Measurements from ENCODE around the gene CHST9.

CHST9 gene

GRCh38 chr18:27110319-27110718, 74.8 kb downstream of the CHST9 start:
- H2AK5ac ChIP-seq (ENCODE audit: low read length, severe bottlenecking) = no peak overlapping the region
- H2BK5ac ChIP-seq (ENCODE audit: low read depth, low read length, poor library complexity, severe bottlenecking) = no peak overlapping the region
- no peak overlapping the region for H2BK120ac ChIP-seq (ENCODE audit: low read depth, low read length)
- H3K9me3 ChIP-seq (ENCODE audit: control insufficient read depth, low read length) = peaks cover 2% of the 10 kb centered on the region
- H3K27me3 ChIP-seq (ENCODE audit: control insufficient read depth in 1 of 2, insufficient read depth in 1 of 2, low read length in 2 of 2) = no peaks in the 10 kb centered on the region
- no peak overlapping the region for H3K18ac ChIP-seq (ENCODE audit: low read depth in 1 of 2, low read length in 2 of 2)
- no peak overlapping the region for H4K8ac ChIP-seq (ENCODE audit: low read length)
- no peaks in the 10 kb centered on the region for H3K36me3 ChIP-seq (ENCODE audit: control insufficient read depth in 1 of 2, insufficient read depth in 2 of 2, low read depth in 1 of 2, low read length in 2 of 2)
- H2AFZ ChIP-seq (ENCODE audit: low read depth, low read length) = no peak overlapping the region
- no peak overlapping the region for H3K9ac ChIP-seq (ENCODE audit: low read length)
- no peaks in the 10 kb centered on the region for H3K79me1 ChIP-seq (replicated peaks; ENCODE audit: low read length, poor library complexity, severe bottlenecking)
- H3K4me1 ChIP-seq (ENCODE audit: control insufficient read depth, insufficient read depth, low read depth, low read length) = no peaks in the 10 kb centered on the region
- no peak overlapping the region for H2BK15ac ChIP-seq (ENCODE audit: low read depth, poor library complexity, severe bottlenecking)
- no CpG with 5 or more reads among the region's 1 CpG for WGBS
- H3K14ac ChIP-seq (ENCODE audit: low read length in 2 of 2) = no peak overlapping the region
- H2BK12ac ChIP-seq (ENCODE audit: low read length in 2 of 2) = no peak overlapping the region
- H3K27ac ChIP-seq (ENCODE audit: low read length, poor library complexity, severe bottlenecking) = no peak overlapping the region
- no peak overlapping the region for H4K91ac ChIP-seq (ENCODE audit: low read length)
- no peak overlapping the region for H3K4me3 ChIP-seq (ENCODE audit: insufficient read depth in 1 of 2, low read depth in 1 of 2, low read length in 2 of 2)
- no peak overlapping the region for H3K4ac ChIP-seq (ENCODE audit: low read depth in 1 of 2, low read length in 2 of 2)
- H3K4me2 ChIP-seq (ENCODE audit: low read length, poor library complexity, severe bottlenecking) = no peak overlapping the region
- H3K23ac ChIP-seq (ENCODE audit: low read length in 2 of 2) = no peak overlapping the region
- DNase-seq = no peak

- Histone ChIP-seq H2AK5ac (ENCODE audit: low read length, severe bottlenecking) (no peak overlapping the region), H3K27ac (ENCODE audit: low read length, poor library complexity, severe bottlenecking) (no peak overlapping the region), H4K91ac (ENCODE audit: low read length) (no peak overlapping the region), H3K23ac (ENCODE audit: low read length in 2 of 2) (no peak overlapping the region), H3K9me3 (ENCODE audit: control insufficient read depth, low read length) (peaks cover 2% of the 10 kb centered on the region), H3K36me3 (ENCODE audit: control insufficient read depth in 1 of 2, insufficient read depth in 2 of 2, low read depth in 1 of 2, low read length in 2 of 2) (no peaks in the 10 kb centered on the region), H2AFZ (ENCODE audit: low read depth, low read length) (no peak overlapping the region), H2BK12ac (ENCODE audit: low read length in 2 of 2) (no peak overlapping the region), H3K4me1 (ENCODE audit: control insufficient read depth, insufficient read depth, low read depth, low read length) (no peaks in the 10 kb centered on the region), H2BK5ac (ENCODE audit: low read depth, low read length, poor library complexity, severe bottlenecking) (no peak overlapping the region), H3K4me2 (ENCODE audit: low read length, poor library complexity, severe bottlenecking) (no peak overlapping the region), H3K18ac (ENCODE audit: low read depth in 1 of 2, low read length in 2 of 2) (no peak overlapping the region), H3K27me3 (ENCODE audit: control insufficient read depth in 1 of 2, insufficient read depth in 1 of 2, low read length in 2 of 2) (no peaks in the 10 kb centered on the region), H3K79me1 (replicated peaks; ENCODE audit: low read length, poor library complexity, severe bottlenecking) (no peaks in the 10 kb centered on the region), H3K4me3 (ENCODE audit: insufficient read depth in 1 of 2, low read depth in 1 of 2, low read length in 2 of 2) (no peak overlapping the region), H3K14ac (ENCODE audit: low read length in 2 of 2) (no peak overlapping the region), H2BK15ac (ENCODE audit: low read depth, poor library complexity, severe bottlenecking) (no peak overlapping the region), H3K9ac (ENCODE audit: low read length) (no peak overlapping the region), H3K4ac (ENCODE audit: low read depth in 1 of 2, low read length in 2 of 2) (no peak overlapping the region), H4K8ac (ENCODE audit: low read length) (no peak overlapping the region), H2BK120ac (ENCODE audit: low read depth, low read length) (no peak overlapping the region)
- WGBS = 77% methylated on average over 10 of the region's 10 CpGs
- no peak for DNase-seq
Observed at GRCh38 chr18:27109451-27109850, 75.7 kb downstream of the CHST9 start.

DNA sequence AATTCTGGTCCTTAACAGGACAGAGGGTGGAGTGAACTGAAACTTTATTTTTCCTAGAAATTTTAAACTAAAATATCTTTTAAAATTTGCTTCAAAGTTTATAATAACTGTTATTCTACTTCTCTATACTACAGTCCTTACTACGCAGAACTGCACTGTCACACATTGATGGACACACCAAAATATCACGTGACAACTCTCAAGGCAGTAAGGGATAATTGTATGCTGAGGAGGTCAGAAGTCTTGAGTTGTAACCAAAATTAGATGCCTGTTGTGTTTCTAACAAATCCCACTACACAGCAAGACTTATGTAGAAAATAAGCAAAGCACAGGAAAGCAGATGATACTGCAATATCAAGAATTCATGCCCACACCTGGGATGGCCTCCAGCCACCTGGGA, 76.3 kb downstream of the CHST9 start:
- Histone ChIP-seq H2AFZ (ENCODE audit: low read depth, low read length) (no peak overlapping the region), H3K36me3 (ENCODE audit: control insufficient read depth in 1 of 2, insufficient read depth in 2 of 2, low read depth in 1 of 2, low read length in 2 of 2) (no peaks in the 10 kb centered on the region), H3K27me3 (ENCODE audit: control insufficient read depth in 1 of 2, insufficient read depth in 1 of 2, low read length in 2 of 2) (no peaks in the 10 kb centered on the region), H3K9me3 (ENCODE audit: control insufficient read depth, low read length) (peaks cover 2% of the 10 kb centered on the region), H2AK5ac (ENCODE audit: low read length, severe bottlenecking) (no peak overlapping the region), H2BK15ac (ENCODE audit: low read depth, poor library complexity, severe bottlenecking) (no peak overlapping the region), H4K91ac (ENCODE audit: low read length) (no peak overlapping the region), H3K4me2 (ENCODE audit: low read length, poor library complexity, severe bottlenecking) (no peak overlapping the region), H3K4me3 (ENCODE audit: insufficient read depth in 1 of 2, low read depth in 1 of 2, low read length in 2 of 2) (no peak overlapping the region), H4K8ac (ENCODE audit: low read length) (no peak overlapping the region), H3K4ac (ENCODE audit: low read depth in 1 of 2, low read length in 2 of 2) (no peak overlapping the region), H3K79me1 (replicated peaks; ENCODE audit: low read length, poor library complexity, severe bottlenecking) (no peaks in the 10 kb centered on the region), H3K9ac (ENCODE audit: low read length) (no peak overlapping the region), H3K14ac (ENCODE audit: low read length in 2 of 2) (no peak overlapping the region), H3K18ac (ENCODE audit: low read depth in 1 of 2, low read length in 2 of 2) (no peak overlapping the region), H2BK12ac (ENCODE audit: low read length in 2 of 2) (no peak overlapping the region), H3K23ac (ENCODE audit: low read length in 2 of 2) (no peak overlapping the region), H2BK120ac (ENCODE audit: low read depth, low read length) (no peak overlapping the region), H3K27ac (ENCODE audit: low read length, poor library complexity, severe bottlenecking) (no peak overlapping the region), H2BK5ac (ENCODE audit: low read depth, low read length, poor library complexity, severe bottlenecking) (no peak overlapping the region), H3K4me1 (ENCODE audit: control insufficient read depth, insufficient read depth, low read depth, low read length) (no peaks in the 10 kb centered on the region)
- no peak for DNase-seq
- WGBS = no CpG with 5 or more reads among the region's 2 CpGs

DNA sequence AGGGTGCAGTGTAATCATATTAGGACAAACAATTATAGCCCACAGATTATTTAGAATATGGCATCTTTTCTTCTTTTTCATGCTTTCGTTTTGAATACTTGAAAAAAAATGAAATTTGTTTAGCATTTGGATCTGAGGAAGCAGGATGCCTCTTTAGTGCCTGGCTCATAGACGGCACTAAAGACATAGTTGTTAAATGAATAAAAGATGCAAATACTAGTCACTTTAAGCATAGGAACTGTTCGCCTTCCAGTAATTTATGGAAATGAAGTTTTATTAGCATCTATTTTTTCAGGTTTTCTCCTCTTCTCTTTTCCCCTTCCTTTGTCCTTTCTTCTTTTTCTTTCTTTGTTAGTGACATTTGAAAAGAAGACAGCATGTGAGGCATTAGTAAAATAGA, 80.4 kb downstream of the CHST9 start:
- no peaks in the 10 kb centered on the region for H3K27me3 ChIP-seq (ENCODE audit: control insufficient read depth in 1 of 2, insufficient read depth in 1 of 2, low read length in 2 of 2)
- no peak overlapping the region for H3K4me3 ChIP-seq (ENCODE audit: insufficient read depth in 1 of 2, low read depth in 1 of 2, low read length in 2 of 2)

More for the DNA sequence above, 80.4 kb downstream of the CHST9 start:
- Histone ChIP-seq H3K4me2 (ENCODE audit: low read length, poor library complexity, severe bottlenecking) (no peak overlapping the region), H4K8ac (ENCODE audit: low read length) (no peak overlapping the region), H2BK120ac (ENCODE audit: low read depth, low read length) (no peak overlapping the region), H2AFZ (ENCODE audit: low read depth, low read length) (no peak overlapping the region), H2BK5ac (ENCODE audit: low read depth, low read length, poor library complexity, severe bottlenecking) (no peak overlapping the region), H2BK12ac (ENCODE audit: low read length in 2 of 2) (no peak overlapping the region), H3K4ac (ENCODE audit: low read depth in 1 of 2, low read length in 2 of 2) (no peak overlapping the region), H3K4me1 (ENCODE audit: control insufficient read depth, insufficient read depth, low read depth, low read length) (no peaks in the 10 kb centered on the region), H2AK5ac (ENCODE audit: low read length, severe bottlenecking) (no peak overlapping the region), H3K79me1 (replicated peaks; ENCODE audit: low read length, poor library complexity, severe bottlenecking) (no peaks in the 10 kb centered on the region), H3K27ac (ENCODE audit: low read length, poor library complexity, severe bottlenecking) (no peak overlapping the region), H3K14ac (ENCODE audit: low read length in 2 of 2) (no peak overlapping the region), H3K23ac (ENCODE audit: low read length in 2 of 2) (no peak overlapping the region), H3K36me3 (ENCODE audit: control insufficient read depth in 1 of 2, insufficient read depth in 2 of 2, low read depth in 1 of 2, low read length in 2 of 2) (no peaks in the 10 kb centered on the region), H2BK15ac (ENCODE audit: low read depth, poor library complexity, severe bottlenecking) (no peak overlapping the region), H3K9ac (ENCODE audit: low read length) (no peak overlapping the region), H3K18ac (ENCODE audit: low read depth in 1 of 2, low read length in 2 of 2) (no peak overlapping the region), H3K9me3 (ENCODE audit: control insufficient read depth, low read length) (peaks cover 2% of the 10 kb centered on the region), H4K91ac (ENCODE audit: low read length) (no peak overlapping the region)
- 95% methylated on average over 2 of the region's 3 CpGs for WGBS
- no peak for DNase-seq
